HG03354 (cell line): ENCODE results near the gene CNDP1.
A peak's percentile ranks its signal among the peaks of the same experiment; 100 is the strongest.
"Not testable (repeated sequence)": the region's sequence is repeated elsewhere in the genome, so short reads cannot be mapped to it uniquely, and the experiment has no call there.

Experiments used
- ATAC-seq: cut with Tn5 transposase; IDR thresholded peaks from one replicate; pipeline ENCODE4 v1.9.1; 2021; ENCODE audit warnings: mild to moderate bottlenecking; ENCODE audit not compliant: unreplicated experiment, poor library complexity, severe bottlenecking

Gene CNDP1

GRCh38 chr18:74540652-74541421 is 6.5 kb downstream of the CNDP1 start:
- no peak for ATAC-seq

GRCh38 chr18:74541703-74542555 is 7.6 kb downstream of the CNDP1 start:
- no peak for ATAC-seq

GRCh38 chr18:74544898-74545297 is 10.6 kb downstream of the CNDP1 start:
- no peak for ATAC-seq

- ATAC-seq: no peak
These were observed 11.7 kb downstream of the CNDP1 start for GRCh38 chr18:74546007-74546406.

GRCh38 chr18:74546751-74547530 is 12.6 kb downstream of the CNDP1 start:
- ATAC-seq: no peak

- ATAC-seq: no peak
These were observed 13.6 kb downstream of the CNDP1 start for GRCh38 chr18:74547860-74548259.

GRCh38 chr18:74549591-74550104 is 15.3 kb downstream of the CNDP1 start:
- ATAC-seq: no peak

GRCh38 chr18:74550886-74551285 is 16.6 kb downstream of the CNDP1 start:
- no peak for ATAC-seq

- ATAC-seq: no peak
These were observed 17.2 kb downstream of the CNDP1 start for GRCh38 chr18:74551452-74551851.

- peak; percentile 100 for ATAC-seq
These were observed 17.7 kb downstream of the CNDP1 start for GRCh38 chr18:74551936-74552555.

GRCh38 chr18:74556126-74556525 is 21.8 kb downstream of the CNDP1 start:
- ATAC-seq: no peak

GRCh38 chr18:74558096-74558495 is 23.8 kb downstream of the CNDP1 start:
- no peak for ATAC-seq

GRCh38 chr18:74562131-74562730 is 27.9 kb downstream of the CNDP1 start:
- ATAC-seq: no peak

- ATAC-seq: no peak
These were observed 28.5 kb downstream of the CNDP1 start for GRCh38 chr18:74562775-74563174.

GRCh38 chr18:74563999-74564398 is 29.7 kb downstream of the CNDP1 start:
- ATAC-seq: no peak

- not testable (repeated sequence) for ATAC-seq
These were observed 30.9 kb downstream of the CNDP1 start for GRCh38 chr18:74565164-74565563.

GRCh38 chr18:74565993-74566392 is 31.7 kb downstream of the CNDP1 start:
- ATAC-seq: not testable (repeated sequence)

GRCh38 chr18:74567822-74568221 is 33.5 kb downstream of the CNDP1 start:
- no peak for ATAC-seq

- ATAC-seq: no peak
These were observed 35.1 kb downstream of the CNDP1 start for GRCh38 chr18:74569401-74569800.
